HK-2 (cell line): ENCODE measurements around the gene CTNND1.
"Not testable (repeated sequence)": the region's sequence is repeated elsewhere in the genome, so short reads cannot be mapped to it uniquely, and the experiment has no call there.

Experiments used
- DNase-seq: peaks from one replicate; pipeline ENCODE4 v3.0.0-alpha.2; 2018; ENCODE audit not compliant: unreplicated experiment

Gene CTNND1

GRCh38 chr11:57792870-57793269 is 31.3 kb downstream of the CTNND1 start:
- no peak for DNase-seq

GRCh38 chr11:57793351-57794115 is 31.9 kb downstream of the CTNND1 start:
- DNase-seq = no peak

GRCh38 chr11:57798905-57799559 is 37.4 kb downstream of the CTNND1 start:
- no peak for DNase-seq

GRCh38 chr11:57800444-57801182 is 39.0 kb downstream of the CTNND1 start:
- no peak for DNase-seq

GRCh38 chr11:57801183-57801485 is 39.5 kb downstream of the CTNND1 start:
- DNase-seq = no peak

- no peak for DNase-seq
Observed at GRCh38 chr11:57802411-57802810, 40.8 kb downstream of the CTNND1 start.

GRCh38 chr11:57804466-57804865 is 42.9 kb downstream of the CTNND1 start:
- DNase-seq = no peak

- DNase-seq = no peak
Observed at GRCh38 chr11:57805780-57806179, 44.2 kb downstream of the CTNND1 start.

- no peak for DNase-seq
Observed at GRCh38 chr11:57812634-57813033, 51.0 kb downstream of the CTNND1 start.

GRCh38 chr11:57815476-57815875 is 53.9 kb downstream of the CTNND1 start:
- no peak for DNase-seq

- DNase-seq = no peak
Observed at GRCh38 chr11:57815877-57816276, 54.3 kb downstream of the CTNND1 start.

GRCh38 chr11:57818812-57819211 is 57.2 kb downstream of the CTNND1 start:
- DNase-seq = no peak

GRCh38 chr11:57819252-57819979 is 57.8 kb downstream of the CTNND1 start:
- DNase-seq = no peak

GRCh38 chr11:57823859-57824258 is 62.3 kb downstream of the CTNND1 start:
- DNase-seq = no peak

GRCh38 chr11:57834852-57835251 is 73.2 kb downstream of the CTNND1 start:
- DNase-seq = no peak

- DNase-seq = not testable (repeated sequence)
Observed at GRCh38 chr11:57838609-57839008, 77.0 kb downstream of the CTNND1 start.

GRCh38 chr11:57842873-57843272 is 81.3 kb downstream of the CTNND1 start:
- no peak for DNase-seq

- no peak for DNase-seq
Observed at GRCh38 chr11:57867966-57868365, 106.4 kb downstream of the CTNND1 start.

GRCh38 chr11:57868491-57868890 is 106.9 kb downstream of the CTNND1 start:
- no peak for DNase-seq
